ENCODE data around the gene P2RX1. TPM values are rescaled to one million over a fixed set of nuclear protein-coding genes. Genes with fewer than 3 reads are reported as not detected.
A peak's percentile ranks its signal among the peaks of the same experiment; 100 is the strongest.

Gene P2RX1
- total and polyA plus RNA-seq, 4 donors, result 0.44 to 5.2 (median 0.64) TPM

DNA sequence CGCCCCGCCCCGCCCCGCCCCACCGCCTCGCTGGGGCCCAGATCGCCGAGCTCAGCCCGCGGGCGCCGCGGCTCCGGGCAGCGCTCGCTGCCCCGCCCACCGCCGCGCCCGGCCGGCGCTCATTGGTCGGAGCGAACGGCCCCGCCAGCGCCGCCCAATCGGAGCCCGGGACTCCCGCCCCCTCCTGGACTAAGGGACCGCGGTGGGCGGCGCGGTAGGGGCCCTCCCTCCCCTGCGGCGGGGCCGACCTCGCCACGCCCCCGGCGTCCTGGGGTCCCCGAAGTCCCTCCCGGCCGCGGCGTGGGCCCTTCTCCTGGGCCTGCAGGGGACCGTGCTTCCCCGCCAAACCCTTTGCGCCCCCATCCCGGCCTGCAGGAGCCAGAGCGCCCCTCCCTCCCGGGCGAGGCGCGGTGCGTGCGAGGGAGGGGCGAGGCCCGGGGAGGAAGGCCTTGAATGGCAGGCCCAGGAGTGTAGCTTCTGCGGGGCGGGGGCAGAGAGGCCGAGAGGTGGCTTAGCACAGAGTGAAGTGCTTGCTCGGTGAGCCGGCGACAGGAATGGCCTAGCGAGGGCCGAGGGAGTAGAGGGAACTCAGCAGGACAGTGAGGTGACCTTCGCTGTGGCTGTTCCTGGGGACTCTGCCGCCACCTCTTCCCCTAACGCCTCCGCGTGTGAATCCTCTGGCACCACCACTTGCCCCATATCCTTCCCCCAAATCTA lies 23.1 kb downstream of the P2RX1 start, which contains the start of gene CAMKK1 (continued):
- TF ChIP-seq, protein P1, sequence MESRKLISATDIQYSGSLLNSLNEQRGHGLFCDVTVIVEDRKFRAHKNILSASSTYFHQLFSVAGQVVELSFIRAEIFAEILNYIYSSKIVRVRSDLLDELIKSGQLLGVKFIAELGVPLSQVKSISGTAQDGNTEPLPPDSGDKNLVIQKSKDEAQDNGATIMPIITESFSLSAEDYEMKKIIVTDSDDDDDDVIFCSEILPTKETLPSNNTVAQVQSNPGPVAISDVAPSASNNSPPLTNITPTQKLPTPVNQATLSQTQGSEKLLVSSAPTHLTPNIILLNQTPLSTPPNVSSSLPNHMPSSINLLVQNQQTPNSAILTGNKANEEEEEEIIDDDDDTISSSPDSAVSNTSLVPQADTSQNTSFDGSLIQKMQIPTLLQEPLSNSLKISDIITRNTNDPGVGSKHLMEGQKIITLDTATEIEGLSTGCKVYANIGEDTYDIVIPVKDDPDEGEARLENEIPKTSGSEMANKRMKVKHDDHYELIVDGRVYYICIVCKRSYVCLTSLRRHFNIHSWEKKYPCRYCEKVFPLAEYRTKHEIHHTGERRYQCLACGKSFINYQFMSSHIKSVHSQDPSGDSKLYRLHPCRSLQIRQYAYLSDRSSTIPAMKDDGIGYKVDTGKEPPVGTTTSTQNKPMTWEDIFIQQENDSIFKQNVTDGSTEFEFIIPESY (IDR thresholded peaks at IDR 0.05), result no peak
- TF ChIP-seq GABPA (IDR thresholded peaks at IDR 0.05 in 1 of 2, conservative IDR thresholded peaks at IDR 0.05 in 1 of 2) (no peak), ATF3 (IDR thresholded peaks at IDR 0.05) (no peak)

DNA sequence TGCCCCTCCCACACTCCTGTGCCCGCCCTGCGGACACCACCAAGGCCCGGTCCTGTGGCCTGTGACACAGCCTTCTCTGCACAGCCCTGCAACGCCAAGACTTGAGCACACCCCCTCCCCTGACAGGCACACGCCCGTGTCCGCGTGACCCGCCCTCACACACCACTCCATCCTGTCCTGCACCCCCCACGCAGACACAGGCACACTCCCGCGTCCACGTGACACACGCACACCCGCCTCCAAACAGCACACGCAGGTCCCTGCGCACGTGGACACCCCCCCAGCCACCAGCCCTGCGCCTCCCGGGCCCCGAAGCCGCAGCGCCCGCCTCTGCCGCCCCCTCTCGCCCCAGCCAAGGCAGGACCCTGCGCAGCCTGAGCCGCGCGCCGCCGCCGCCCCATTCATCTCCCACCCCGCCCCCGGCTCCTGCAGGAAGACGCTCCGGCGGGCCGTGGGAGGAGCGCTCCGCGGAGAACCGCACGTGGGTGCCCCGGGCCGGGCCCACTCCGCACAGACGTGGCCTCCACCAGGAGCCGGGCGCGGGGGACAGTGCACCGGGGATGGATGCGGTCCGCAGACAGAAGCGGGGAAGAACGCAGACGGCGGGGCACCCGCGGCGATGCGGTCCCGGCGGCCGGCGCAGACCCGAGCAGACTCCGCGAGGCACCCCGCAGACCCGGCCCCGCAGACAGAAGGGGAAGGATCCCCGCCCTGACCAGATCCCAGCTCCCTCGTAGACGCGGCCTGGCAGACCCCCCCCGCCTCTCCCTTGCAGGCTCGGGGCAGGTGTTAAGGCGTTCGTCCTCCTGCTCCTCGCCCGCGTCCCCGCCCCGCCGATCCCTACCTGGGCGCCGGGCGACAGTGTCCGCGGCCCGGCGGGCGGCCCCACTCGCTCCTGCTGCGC lies 23.9 kb downstream of the P2RX1 start:
- Histone ChIP-seq H3K27me3 (ENCODE audit: control insufficient read depth in 4 of 4, insufficient read depth in 4 of 4, low read length in 3 of 4) (no peaks in the 10 kb centered on the region), H3K9ac (ENCODE audit: low read depth in 1 of 2, low read length in 2 of 2) (no peak overlapping the region), H3K9me3 (ENCODE audit: control insufficient read depth in 4 of 4, low read length in 3 of 4) (no peaks in the 10 kb centered on the region), H3K36me3 (ENCODE audit: control insufficient read depth in 4 of 4, insufficient read depth in 3 of 4, low read depth in 1 of 4, low read length in 3 of 4) (no peaks in the 10 kb centered on the region), H3K27ac (ENCODE audit: low read depth in 1 of 2, low read length in 2 of 2) (peak overlapping the region in 1 of 2 donors; percentile 45), H3K4me1 (ENCODE audit: control insufficient read depth in 4 of 4, insufficient read depth in 4 of 4, low read length in 3 of 4) (peaks cover 2 to 22% (median 9%) of the 10 kb centered on the region in 4 donors), H3K4me3 (ENCODE audit: low read depth in 1 of 3, low read length in 3 of 3) (peak overlapping the region in 2 of 3 donors; percentile 10 to 55)
- TF ChIP-seq TAF1 (conservative IDR thresholded peaks at IDR 0.05) (no peak), RXRA (IDR thresholded peaks at IDR 0.05) (no peak), RAD21 (IDR thresholded peaks at IDR 0.05) (no peak), NR2F2 (IDR thresholded peaks at IDR 0.05) (no peak), JUND (IDR thresholded peaks at IDR 0.05) (no peak), ATF3 (IDR thresholded peaks at IDR 0.05) (no peak), HNF4A (conservative IDR thresholded peaks at IDR 0.05) (no peak), SP1 (IDR thresholded peaks at IDR 0.05) (no peak), YY1 (IDR thresholded peaks at IDR 0.05) (no peak), REST (IDR thresholded peaks at IDR 0.05) (no peak), HNF4G (IDR thresholded peaks at IDR 0.05) (no peak), EGR1 (IDR thresholded peaks at IDR 0.05; ENCODE audit: low read depth in 2 of 2) (no peak), FOXA2 (IDR thresholded peaks at IDR 0.05) (no peak), FOXA1 (IDR thresholded peaks at IDR 0.05) (no peak), GABPA (IDR thresholded peaks at IDR 0.05 in 1 of 2, conservative IDR thresholded peaks at IDR 0.05 in 1 of 2) (no peak)
- TF ChIP-seq, protein P2, sequence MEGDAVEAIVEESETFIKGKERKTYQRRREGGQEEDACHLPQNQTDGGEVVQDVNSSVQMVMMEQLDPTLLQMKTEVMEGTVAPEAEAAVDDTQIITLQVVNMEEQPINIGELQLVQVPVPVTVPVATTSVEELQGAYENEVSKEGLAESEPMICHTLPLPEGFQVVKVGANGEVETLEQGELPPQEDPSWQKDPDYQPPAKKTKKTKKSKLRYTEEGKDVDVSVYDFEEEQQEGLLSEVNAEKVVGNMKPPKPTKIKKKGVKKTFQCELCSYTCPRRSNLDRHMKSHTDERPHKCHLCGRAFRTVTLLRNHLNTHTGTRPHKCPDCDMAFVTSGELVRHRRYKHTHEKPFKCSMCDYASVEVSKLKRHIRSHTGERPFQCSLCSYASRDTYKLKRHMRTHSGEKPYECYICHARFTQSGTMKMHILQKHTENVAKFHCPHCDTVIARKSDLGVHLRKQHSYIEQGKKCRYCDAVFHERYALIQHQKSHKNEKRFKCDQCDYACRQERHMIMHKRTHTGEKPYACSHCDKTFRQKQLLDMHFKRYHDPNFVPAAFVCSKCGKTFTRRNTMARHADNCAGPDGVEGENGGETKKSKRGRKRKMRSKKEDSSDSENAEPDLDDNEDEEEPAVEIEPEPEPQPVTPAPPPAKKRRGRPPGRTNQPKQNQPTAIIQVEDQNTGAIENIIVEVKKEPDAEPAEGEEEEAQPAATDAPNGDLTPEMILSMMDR (IDR thresholded peaks at IDR 0.05; ENCODE audit: low read depth, low read length, missing input control), result no peak
- TF ChIP-seq, protein P3, sequence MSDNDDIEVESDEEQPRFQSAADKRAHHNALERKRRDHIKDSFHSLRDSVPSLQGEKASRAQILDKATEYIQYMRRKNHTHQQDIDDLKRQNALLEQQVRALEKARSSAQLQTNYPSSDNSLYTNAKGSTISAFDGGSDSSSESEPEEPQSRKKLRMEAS (IDR thresholded peaks at IDR 0.05), result no peak
- TF ChIP-seq, protein P1 (IDR thresholded peaks at IDR 0.05), result no peak
- WGBS, result 2% methylated on average over 96 of the region's 96 CpGs
- DNase-seq (ENCODE audit: low spot score), result no peak
